ENCODE data around the gene KLHL22. TPM values are rescaled to one million over a fixed set of nuclear protein-coding genes. Genes with fewer than 3 reads are reported as not detected.
A peak's percentile ranks its signal among the peaks of the same experiment; 100 is the strongest.

Gene KLHL22
- total RNA-seq, 2 experiments from 2014 or later = 14.1 to 15.2 TPM

- Mint-ChIP-seq H3K4me3 (no peak overlapping the region), H3K9me3 (ENCODE audit: low read depth) (no peaks in the 10 kb centered on the region), H3K36me3 (ENCODE audit: low read depth) (peaks cover 42% of the 10 kb centered on the region), H3K27me3 (no peaks in the 10 kb centered on the region), H3K4me1 (peaks cover 76% of the 10 kb centered on the region), H3K27ac (peak overlapping the region; percentile 52)
- intact Hi-C loops (cut with DNase I, micrococcal nuclease) = loop anchor here (1.0 to 2.0 kb wide), 2 partner anchors 15 kb away; no protein-coding TSS in a partner anchor
- ATAC-seq (peak; percentile 43), DNase-seq (peak; percentile 46)
- POLR2A ChIA-PET = interaction anchor here (0.6 to 1.8 kb wide), 5 partner anchors 8 to 16 kb away, joined by 3 to 8 read pairs (median 4); partner anchors contain the start of gene MED15
- CTCF ChIA-PET = interaction anchor here (1.2 to 1.4 kb wide), 3 partner anchors 9 to 41 kb away, joined by 5 read pairs; no protein-coding TSS in a partner anchor
Observed at GRCh38 chr22:20523086-20523983, 27.7 kb upstream of the KLHL22 start.

GRCh38 chr22:20522134-20523004 lies 26.8 kb upstream of the KLHL22 start:
- CTCF ChIA-PET = no interaction called here
- intact Hi-C loops (cut with DNase I, micrococcal nuclease) = loop anchor here (1.0 to 2.0 kb wide), 2 partner anchors 14 kb away; no protein-coding TSS in a partner anchor
- Mint-ChIP-seq H3K9me3 (ENCODE audit: low read depth) (no peaks in the 10 kb centered on the region), H3K36me3 (ENCODE audit: low read depth) (peaks cover 40% of the 10 kb centered on the region), H3K4me1 (peaks cover 78% of the 10 kb centered on the region), H3K4me3 (no peak overlapping the region), H3K27ac (no peak overlapping the region), H3K27me3 (no peaks in the 10 kb centered on the region)
- no peak for DNase-seq
- POLR2A ChIA-PET = no interaction called here
- ATAC-seq = no peak

GRCh38 chr22:20520093-20520511 lies 24.5 kb upstream of the KLHL22 start:
- H3K36me3 Mint-ChIP-seq (ENCODE audit: low read depth) = peaks cover 34% of the 10 kb centered on the region
- CTCF ChIA-PET = interaction anchor here (0.6 to 1.3 kb wide), 3 partner anchors 9 to 28 kb away, joined by 3 read pairs; no protein-coding TSS in a partner anchor
- intact Hi-C loops (cut with DNase I, micrococcal nuclease) = no loop called here
- peaks cover 73% of the 10 kb centered on the region for H3K4me1 Mint-ChIP-seq
- no peaks in the 10 kb centered on the region for H3K9me3 Mint-ChIP-seq (ENCODE audit: low read depth)
- POLR2A ChIA-PET = no interaction called here
- no peaks in the 10 kb centered on the region for H3K27me3 Mint-ChIP-seq
- H3K4me3 Mint-ChIP-seq = no peak overlapping the region
- ATAC-seq = peak; percentile 67
- peak; percentile 38 for DNase-seq
- H3K27ac Mint-ChIP-seq = peak overlapping the region; percentile 15

- Mint-ChIP-seq H3K36me3 (ENCODE audit: low read depth) (peaks cover 36% of the 10 kb centered on the region), H3K4me3 (no peak overlapping the region), H3K27me3 (no peaks in the 10 kb centered on the region), H3K9me3 (ENCODE audit: low read depth) (no peaks in the 10 kb centered on the region), H3K4me1 (peaks cover 75% of the 10 kb centered on the region), H3K27ac (peak overlapping the region; percentile 15)
- ATAC-seq (no peak), DNase-seq (no peak)
- POLR2A ChIA-PET = interaction anchor here (0.7 kb wide), 1 partner anchor 113 kb away, joined by 3 read pairs; no protein-coding TSS in a partner anchor
- CTCF ChIA-PET = interaction anchor here (1.3 kb wide), 1 partner anchor 8 kb away, joined by 3 read pairs; no protein-coding TSS in a partner anchor
- intact Hi-C loops (cut with DNase I, micrococcal nuclease) = no loop called here
Observed at GRCh38 chr22:20519558-20519957, 24.0 kb upstream of the KLHL22 start.

GRCh38 chr22:20517841-20518592 lies 22.4 kb upstream of the KLHL22 start:
- H3K27ac Mint-ChIP-seq = peak overlapping the region; percentile 70
- DNase-seq (no peak), ATAC-seq (no peak)
- peaks cover 40% of the 10 kb centered on the region for H3K36me3 Mint-ChIP-seq (ENCODE audit: low read depth)
- H3K4me1 Mint-ChIP-seq = peaks cover 72% of the 10 kb centered on the region
- intact Hi-C loops (cut with DNase I, micrococcal nuclease) = no loop called here
- H3K9me3 Mint-ChIP-seq (ENCODE audit: low read depth) = no peaks in the 10 kb centered on the region
- no peaks in the 10 kb centered on the region for H3K27me3 Mint-ChIP-seq
- H3K4me3 Mint-ChIP-seq = no peak overlapping the region
- CTCF ChIA-PET = interaction anchor here (1.0 to 1.3 kb wide), 3 partner anchors 32 to 100 kb away, joined by 3 to 5 read pairs (median 3); no protein-coding TSS in a partner anchor
- POLR2A ChIA-PET = interaction anchor here (0.6 kb wide), 1 partner anchor 1080 kb away, joined by 6 read pairs; no protein-coding TSS in a partner anchor

GRCh38 chr22:20517422-20517821 lies 21.8 kb upstream of the KLHL22 start:
- Mint-ChIP-seq H3K4me3 (peak overlapping the region; percentile 11), H3K27me3 (no peaks in the 10 kb centered on the region), H3K9me3 (ENCODE audit: low read depth) (no peaks in the 10 kb centered on the region), H3K36me3 (ENCODE audit: low read depth) (peaks cover 40% of the 10 kb centered on the region), H3K27ac (peak overlapping the region; percentile 70), H3K4me1 (peaks cover 66% of the 10 kb centered on the region)
- ChIA-PET POLR2A (interaction anchor here (0.6 kb wide), 1 partner anchor 1079 kb away, joined by 6 read pairs; no protein-coding TSS in a partner anchor), CTCF (interaction anchor here (1.0 kb wide), 1 partner anchor 33 kb away, joined by 3 read pairs; no protein-coding TSS in a partner anchor)
- intact Hi-C loops (cut with DNase I, micrococcal nuclease) = no loop called here
- no peak for DNase-seq
- no peak for ATAC-seq

- Mint-ChIP-seq H3K27me3 (no peaks in the 10 kb centered on the region), H3K9me3 (ENCODE audit: low read depth) (no peaks in the 10 kb centered on the region), H3K4me1 (peaks cover 68% of the 10 kb centered on the region), H3K36me3 (ENCODE audit: low read depth) (peaks cover 42% of the 10 kb centered on the region), H3K27ac (no peak overlapping the region), H3K4me3 (no peak overlapping the region)
- ChIA-PET CTCF (no interaction called here), POLR2A (interaction anchor here (0.7 kb wide), 1 partner anchor 1135 kb away, joined by 3 read pairs; no protein-coding TSS in a partner anchor)
- intact Hi-C loops (cut with DNase I, micrococcal nuclease) = no loop called here
- no peak for ATAC-seq
- no peak for DNase-seq
Observed at GRCh38 chr22:20516399-20516798, 20.8 kb upstream of the KLHL22 start.

- ChIA-PET CTCF (interaction anchor here (0.6 to 2.1 kb wide), 3 partner anchors 49 to 1071 kb away, joined by 3 to 8 read pairs (median 4); no protein-coding TSS in a partner anchor), POLR2A (interaction anchor here (0.6 to 1.0 kb wide), 3 partner anchors 10 to 190 kb away, joined by 3 to 4 read pairs (median 3); no protein-coding TSS in a partner anchor)
- no peaks in the 10 kb centered on the region for H3K9me3 Mint-ChIP-seq (ENCODE audit: low read depth)
- H3K36me3 Mint-ChIP-seq (ENCODE audit: low read depth) = peaks cover 34% of the 10 kb centered on the region
- intact Hi-C loops (cut with DNase I, micrococcal nuclease) = loop anchor here in 1 of 2 experiments (1.0 kb wide), 1 partner anchor 25 kb away; no protein-coding TSS in a partner anchor
- H3K4me1 Mint-ChIP-seq = peaks cover 74% of the 10 kb centered on the region
- no peaks in the 10 kb centered on the region for H3K27me3 Mint-ChIP-seq
- DNase-seq = peak; percentile 34
- ATAC-seq = peak; percentile 83
- H3K4me3 Mint-ChIP-seq = no peak overlapping the region
- H3K27ac Mint-ChIP-seq = peak overlapping the region; percentile 6
Observed at GRCh38 chr22:20514658-20515406, 19.2 kb upstream of the KLHL22 start.

- H3K36me3 Mint-ChIP-seq (ENCODE audit: low read depth) = peaks cover 42% of the 10 kb centered on the region
- POLR2A ChIA-PET = interaction anchor here (0.6 to 1.1 kb wide), 5 partner anchors 13 to 220 kb away, joined by 3 to 6 read pairs (median 5); no protein-coding TSS in a partner anchor
- DNase-seq = no peak
- no peaks in the 10 kb centered on the region for H3K27me3 Mint-ChIP-seq
- no peak for ATAC-seq
- no peak overlapping the region for H3K27ac Mint-ChIP-seq
- intact Hi-C loops (cut with DNase I, micrococcal nuclease) = no loop called here
- CTCF ChIA-PET = interaction anchor here (0.6 to 1.9 kb wide), 6 partner anchors 8 to 188 kb away, joined by 3 to 11 read pairs (median 3); no protein-coding TSS in a partner anchor
- H3K4me3 Mint-ChIP-seq = no peak overlapping the region
- H3K4me1 Mint-ChIP-seq = peaks cover 69% of the 10 kb centered on the region
- H3K9me3 Mint-ChIP-seq (ENCODE audit: low read depth) = no peaks in the 10 kb centered on the region
Observed at GRCh38 chr22:20511578-20512229, 16.1 kb upstream of the KLHL22 start.
